GM12891 (cell line): ENCODE data around the gene GALNT18.

Experiments
- DNase-seq: peaks from one replicate; pipeline ENCODE4 v3.0.0; 2011; ENCODE audit warnings: low spot score; ENCODE audit not compliant: insufficient read length
- FAIRE-seq: peaks from 2 replicates; lab custom pipeline; 2011; peaks lifted over from hg19 to GRCh38; lab: Jason Lieb, UNC
- PAX5 ChIP-seq: IDR thresholded peaks from 2 replicates; pipeline ENCODE4 v1.6.1; 2011; ENCODE audit warnings: low read length, moderate library complexity, mild to moderate bottlenecking; ENCODE audit not compliant: insufficient read depth, severe bottlenecking
- POLR2A ChIP-seq: IDR thresholded peaks from 2 replicates; pipeline ENCODE4 v1.6.1; 2011; ENCODE audit warnings: low read depth, low read length, control low read depth
- POLR2AphosphoS5 ChIP-seq: IDR thresholded peaks from 2 replicates; pipeline ENCODE4 v1.6.1; 2011; ENCODE audit warnings: low read depth, low read length, control low read depth
- POU2F2 ChIP-seq: IDR thresholded peaks from 2 replicates; pipeline ENCODE4 v1.6.1; 2011; ENCODE audit warnings: low read depth, mild to moderate bottlenecking, control low read depth, low read length, moderate library complexity
- SPI1 ChIP-seq: IDR thresholded peaks from 2 replicates; pipeline ENCODE4 v1.6.1; 2011; ENCODE audit warnings: low read depth, low read length, control low read depth
- TAF1 ChIP-seq: IDR thresholded peaks from 2 replicates; pipeline ENCODE4 v1.6.1; 2011; ENCODE audit warnings: low read depth, low read length, control low read depth

The GALNT18 gene

DNA sequence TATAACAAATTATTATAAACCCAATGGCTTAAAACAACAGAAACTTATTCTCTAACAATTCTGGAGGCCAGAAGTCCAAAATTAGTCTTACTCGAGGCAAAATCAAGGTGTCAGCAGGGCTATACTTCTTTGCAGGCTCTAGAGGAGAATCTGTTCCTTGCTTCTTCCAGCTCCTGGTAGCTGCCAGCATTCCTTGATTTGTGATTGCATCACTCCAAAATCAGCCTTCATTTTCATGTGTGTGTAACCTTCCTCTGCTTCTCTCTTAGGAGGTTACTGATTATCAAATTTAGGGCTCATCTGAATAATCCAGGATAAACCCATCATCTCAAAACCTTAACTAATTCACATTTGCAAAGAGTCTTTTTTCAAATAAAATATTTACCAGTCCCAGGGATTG lies 23.6 kb downstream of the GALNT18 start:
- no peak for DNase-seq
- FAIRE-seq = no peak
- TF ChIP-seq PAX5 (no peak), POLR2A (no peak), POLR2AphosphoS5 (no peak), POU2F2 (no peak), SPI1 (no peak), TAF1 (no peak)

- no peak for DNase-seq
- no peak for TF ChIP-seq SPI1
- no peak for TF ChIP-seq POU2F2
- TF ChIP-seq TAF1 = no peak
- no peak for TF ChIP-seq POLR2A
- no peak for TF ChIP-seq POLR2AphosphoS5
- TF ChIP-seq PAX5 = no peak
- FAIRE-seq = no peak
Observed at GRCh38 chr11:11594162-11594561, 27.6 kb downstream of the GALNT18 start.

DNA sequence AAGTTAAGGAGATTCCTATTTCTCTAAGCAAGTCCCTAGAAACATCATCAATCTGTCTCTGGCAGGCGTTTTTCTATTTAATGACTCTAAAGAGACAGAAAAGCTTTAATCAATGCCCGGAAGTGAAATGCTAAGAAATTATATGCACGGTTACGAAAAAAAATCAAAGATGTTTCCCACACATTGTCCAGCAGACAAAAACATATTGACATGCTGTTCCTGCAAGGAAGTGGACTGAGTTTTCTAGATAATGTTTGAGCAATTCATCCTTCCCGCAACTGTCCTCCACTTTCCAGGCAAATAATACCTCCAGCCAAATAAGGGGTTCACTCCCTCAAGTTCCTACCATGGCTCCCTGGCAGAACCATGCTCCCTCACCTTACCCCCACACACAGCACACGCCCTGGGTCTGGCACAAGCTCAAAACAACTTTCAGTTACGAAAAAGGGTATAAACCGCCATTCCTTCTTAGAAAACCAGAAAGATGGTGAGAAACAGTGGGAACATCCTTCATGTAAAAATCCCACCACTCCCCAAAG lies 29.6 kb downstream of the GALNT18 start:
- TF ChIP-seq POU2F2 (no peak), POLR2A (no peak), POLR2AphosphoS5 (no peak), TAF1 (no peak), PAX5 (no peak), SPI1 (no peak)
- no peak for DNase-seq
- no peak for FAIRE-seq

DNA sequence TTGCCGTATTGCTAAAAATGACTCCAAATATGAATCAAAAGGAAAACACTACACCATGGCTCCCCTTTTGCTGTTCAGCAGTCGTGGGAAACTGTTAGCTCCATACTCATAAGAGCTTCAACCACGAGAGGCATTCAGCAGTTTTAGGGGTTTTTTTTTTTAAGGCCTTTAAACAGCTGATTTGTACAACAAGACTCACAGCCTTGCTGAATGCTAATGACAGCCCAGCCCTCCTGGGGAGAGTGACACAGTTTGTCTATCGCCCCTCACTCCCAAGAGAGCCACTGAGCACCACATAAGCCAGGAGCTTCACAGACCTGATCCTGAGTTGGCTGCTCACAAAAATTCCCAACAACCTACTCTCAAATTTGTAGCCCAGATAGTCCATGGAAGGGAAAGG lies 32.4 kb downstream of the GALNT18 start:
- DNase-seq (no peak), FAIRE-seq (no peak)
- TF ChIP-seq SPI1 = no peak
- no peak for TF ChIP-seq POLR2A
- TF ChIP-seq POU2F2 = no peak
- no peak for TF ChIP-seq POLR2AphosphoS5
- TF ChIP-seq TAF1 = no peak
- TF ChIP-seq PAX5 = no peak

DNA sequence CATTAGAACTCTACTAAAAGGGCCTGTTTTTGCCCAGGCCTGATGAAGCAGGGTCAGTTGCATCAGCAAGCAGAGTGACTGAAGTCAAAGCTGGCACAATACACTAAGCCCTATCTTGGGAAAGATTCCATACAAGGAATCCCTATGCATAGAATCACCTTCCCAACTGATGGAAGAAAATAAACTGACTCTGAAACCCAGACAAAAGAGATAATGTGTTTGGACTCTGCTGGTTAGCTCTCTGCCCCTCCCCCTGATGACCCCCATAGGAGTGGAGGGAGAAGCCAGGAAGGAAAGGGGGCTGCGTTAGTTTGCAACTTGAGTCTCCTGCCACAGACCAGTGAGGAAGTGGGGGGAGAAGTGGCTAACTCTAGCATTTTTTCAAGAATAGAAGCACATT lies 32.9 kb downstream of the GALNT18 start:
- TF ChIP-seq POLR2AphosphoS5 (no peak), POLR2A (no peak), PAX5 (no peak), TAF1 (no peak), POU2F2 (no peak), SPI1 (no peak)
- FAIRE-seq = no peak
- no peak for DNase-seq

GRCh38 chr11:11588243-11588642 lies 33.6 kb downstream of the GALNT18 start:
- no peak for TF ChIP-seq PAX5
- no peak for FAIRE-seq
- DNase-seq = no peak

DNA sequence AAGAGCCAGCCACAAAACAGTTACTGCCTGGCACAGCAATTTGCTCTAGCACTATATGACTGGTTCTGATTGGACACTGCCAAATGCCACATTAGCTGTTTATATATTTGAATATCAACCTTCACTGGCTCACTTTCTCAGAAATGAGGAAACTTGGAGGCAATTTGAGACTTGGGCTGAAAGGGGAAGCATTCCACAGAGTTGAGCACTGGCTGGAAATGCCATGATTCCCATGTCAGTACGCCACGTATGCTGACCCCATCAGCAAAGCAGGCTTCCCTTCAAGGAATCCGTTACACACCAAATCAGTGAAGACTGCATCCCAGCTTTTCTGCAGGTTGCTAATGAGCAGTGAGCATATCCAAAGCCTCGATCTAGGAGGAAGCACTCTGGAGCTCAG lies 34.7 kb downstream of the GALNT18 start:
- TF ChIP-seq TAF1 = no peak
- TF ChIP-seq POU2F2 = no peak
- TF ChIP-seq PAX5 = no peak
- TF ChIP-seq POLR2AphosphoS5 = no peak
- no peak for TF ChIP-seq SPI1
- no peak for TF ChIP-seq POLR2A
- DNase-seq (no peak), FAIRE-seq (no peak)

GRCh38 chr11:11586465-11586864 lies 35.3 kb downstream of the GALNT18 start:
- DNase-seq (no peak), FAIRE-seq (no peak)
- no peak for TF ChIP-seq SPI1
- no peak for TF ChIP-seq TAF1
- TF ChIP-seq PAX5 = no peak
- no peak for TF ChIP-seq POLR2A

DNA sequence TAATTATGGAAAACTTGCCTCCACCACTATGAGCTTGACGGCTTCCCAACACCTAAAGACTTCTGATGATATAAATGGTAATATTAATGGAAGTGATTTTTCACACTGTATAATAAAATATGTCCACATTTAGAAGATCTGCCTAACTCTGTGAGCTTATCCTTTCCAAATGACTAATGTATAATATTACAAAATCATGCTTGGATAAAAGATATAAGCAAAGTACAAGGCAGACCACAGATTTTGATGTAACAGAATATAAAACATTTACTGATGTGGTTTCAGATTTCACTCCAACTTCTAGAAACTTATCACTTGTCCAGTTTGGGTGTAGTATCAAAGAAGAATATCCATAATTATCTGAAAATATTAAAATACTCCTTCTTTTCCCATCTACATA lies 36.9 kb downstream of the GALNT18 start:
- no peak for TF ChIP-seq SPI1
- TF ChIP-seq TAF1 = no peak
- no peak for TF ChIP-seq POLR2AphosphoS5
- TF ChIP-seq POLR2A = no peak
- no peak for TF ChIP-seq POU2F2
- no peak for TF ChIP-seq PAX5
- DNase-seq (no peak), FAIRE-seq (no peak)

GRCh38 chr11:11584530-11584810 lies 37.3 kb downstream of the GALNT18 start:
- DNase-seq = no peak
- no peak for FAIRE-seq
- no peak for TF ChIP-seq POLR2A
- no peak for TF ChIP-seq PAX5
- TF ChIP-seq TAF1 = no peak
- no peak for TF ChIP-seq SPI1
- no peak for TF ChIP-seq POU2F2
- TF ChIP-seq POLR2AphosphoS5 = no peak

DNA sequence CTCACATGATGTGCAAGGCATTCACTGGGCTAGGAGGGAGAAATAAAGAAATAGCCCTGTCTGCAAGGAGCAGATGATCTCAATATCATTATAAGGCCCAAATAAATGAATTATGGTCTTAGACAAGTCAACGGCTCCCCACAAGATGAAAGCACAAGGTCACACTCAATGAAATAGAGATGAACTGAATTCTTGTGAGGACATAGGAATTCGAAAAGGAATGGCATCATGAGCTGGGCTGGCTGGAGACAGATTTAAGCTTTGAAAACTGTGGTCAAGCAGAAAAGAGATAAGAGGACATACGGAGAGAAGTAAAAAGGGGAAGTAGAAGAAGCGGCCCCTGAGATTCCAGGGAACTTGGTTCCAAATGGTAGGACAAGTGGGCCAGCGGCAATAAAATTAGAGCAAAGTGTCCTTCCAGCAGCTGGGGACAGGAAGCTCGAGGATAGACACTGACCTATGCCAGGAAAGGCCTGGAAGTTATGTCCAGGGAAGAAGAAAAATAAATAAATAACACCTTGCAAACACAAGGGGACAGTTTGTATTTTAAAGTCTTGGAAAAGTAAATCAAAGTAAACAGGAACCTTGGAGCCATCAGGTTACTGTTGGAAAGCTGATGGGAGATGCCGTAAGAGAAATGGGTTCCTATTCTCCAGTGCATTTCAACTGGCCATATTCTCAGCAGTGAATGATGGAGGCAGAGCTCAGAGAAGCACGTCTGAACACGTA lies 37.8 kb downstream of the GALNT18 start:
- no peak for TF ChIP-seq SPI1
- TF ChIP-seq TAF1 = no peak
- no peak for TF ChIP-seq POLR2AphosphoS5
- TF ChIP-seq POU2F2 = no peak
- TF ChIP-seq POLR2A = no peak
- no peak for TF ChIP-seq PAX5
- DNase-seq (no peak), FAIRE-seq (no peak)
